Parathyroid adenoma (tissue), 2 donors: ENCODE measurements around the gene ABCB9.

Experiments used
- H2AFZ ChIP-seq: fragments of 300-600 bp; sonication (generic); one replicate; pipeline ENCODE4 v1.7.0; 2017; ENCODE audit warnings: antibody characterized with exemption, mild to moderate bottlenecking
- H3K27ac ChIP-seq: fragments of 300-600 bp; sonication (generic); one replicate; pipeline ENCODE4 v1.7.0; 2017
- H3K27me3 ChIP-seq: fragments of 300-600 bp; sonication (generic); one replicate; pipeline ENCODE4 v1.7.0; 2017; ENCODE audit warnings: low read length; ENCODE audit not compliant: control insufficient read depth, insufficient read depth
- H3K36me3 ChIP-seq: fragments of 300-600 bp; sonication (generic); one replicate; pipeline ENCODE4 v1.7.0; 2017; ENCODE audit warnings: low read length; ENCODE audit not compliant: control insufficient read depth, insufficient read depth
- H3K4me1 ChIP-seq: fragments of 300-600 bp; sonication (generic); one replicate; pipeline ENCODE4 v1.7.0; 2017; ENCODE audit warnings: control low read depth
- H3K4me2 ChIP-seq: fragments of 300-600 bp; sonication (generic); one replicate; pipeline ENCODE4 v1.7.0; 2017; ENCODE audit warnings: low read length
- H3K4me3 ChIP-seq: fragments of 300-600 bp; sonication (generic); one replicate; pipeline ENCODE4 v1.7.0; 2017; ENCODE audit warnings: low read depth, low read length
- H3K79me2 ChIP-seq: fragments of 300-600 bp; sonication (generic); one replicate; pipeline ENCODE4 v1.7.0; 2017; ENCODE audit warnings: control low read depth
- H3K9ac ChIP-seq: fragments of 300-600 bp; sonication (generic); one replicate; pipeline ENCODE4 v1.7.0; 2017; ENCODE audit warnings: mild to moderate bottlenecking
- H3K9me3 ChIP-seq: fragments of 300-600 bp; sonication (generic); one replicate; pipeline ENCODE4 v1.7.0; 2017; ENCODE audit warnings: low read length; ENCODE audit not compliant: control insufficient read depth
- TF ChIP-seq, protein P1 (sequence below): fragments of 300-600 bp; sonication (generic); IDR thresholded peaks from one replicate; pipeline ENCODE4 v1.7.0; 2017; ENCODE audit warnings: antibody characterized with exemption, mild to moderate bottlenecking
- donor health status: primary hyperparathyroidism.

The ABCB9 gene

DNA sequence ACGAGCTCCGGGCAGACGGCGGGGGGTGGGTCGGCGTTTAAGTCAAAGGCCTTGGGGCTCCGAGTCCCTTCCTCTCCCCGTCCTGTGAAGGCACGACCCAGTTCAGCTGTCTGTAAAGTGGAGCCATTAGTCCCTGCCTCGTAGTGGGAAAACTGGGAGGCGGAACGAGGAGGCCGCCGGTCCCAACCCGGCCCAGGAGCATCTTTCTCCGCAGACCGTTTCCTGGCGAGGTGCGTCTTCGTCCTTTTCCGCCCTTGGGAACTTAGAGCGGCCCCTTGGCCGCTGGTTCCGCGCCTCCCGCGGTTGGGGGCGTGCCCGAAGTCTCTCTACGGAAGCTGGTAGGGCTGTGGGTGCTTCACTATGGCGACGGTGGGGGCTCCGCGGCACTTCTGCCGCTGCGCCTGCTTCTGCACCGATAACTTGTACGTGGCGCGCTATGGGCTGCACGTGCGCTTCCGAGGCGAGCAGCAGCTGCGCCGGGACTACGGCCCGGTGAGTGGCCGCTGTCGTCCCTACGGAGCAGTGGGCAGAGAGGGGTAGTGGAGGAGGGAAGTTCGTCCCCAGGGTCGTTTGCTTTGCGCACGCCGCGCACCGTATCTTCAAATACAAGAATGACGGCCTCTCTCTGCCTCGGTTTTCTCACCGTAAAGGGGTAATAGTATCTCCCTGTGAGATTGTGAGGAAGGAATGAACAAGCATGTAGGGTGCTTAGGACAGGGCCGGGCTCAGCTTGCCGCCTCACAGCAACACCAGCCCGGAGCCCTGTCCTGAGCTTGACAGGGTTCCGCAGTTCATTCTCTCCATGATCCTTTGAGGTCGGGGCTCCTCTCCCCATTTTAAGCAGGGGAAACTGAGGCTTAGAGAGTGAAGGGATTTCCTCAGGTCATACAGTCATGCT is 8.9 kb upstream of the ABCB9 start, which contains the start of gene OGFOD2:
Gene OGFOD2 (plus strand): TSS at position 353 of the 898 bp plus-strand sequence. CDS start 8 bp downstream, at position 361.
- H3K9me3 ChIP-seq = no peaks in the 10 kb centered on the region
- H3K4me3 ChIP-seq = peak within 1 kb of the TSS; percentile 100
- peaks cover 13% of the 10 kb centered on the region for H3K4me1 ChIP-seq
- H3K27me3 ChIP-seq = no peaks in the 10 kb centered on the region
- H3K9ac ChIP-seq = peak within 1 kb of the TSS; percentile 77
- peak within 1 kb of the TSS; percentile 96 for H3K27ac ChIP-seq
- no peaks in the 10 kb centered on the region for H3K36me3 ChIP-seq
- H3K4me2 ChIP-seq = peak within 1 kb of the TSS; percentile 100
- peaks cover 12% of the 10 kb centered on the region for H3K79me2 ChIP-seq
- H2AFZ ChIP-seq = peak within 1 kb of the TSS; percentile 98
- TF ChIP-seq, protein P1, sequence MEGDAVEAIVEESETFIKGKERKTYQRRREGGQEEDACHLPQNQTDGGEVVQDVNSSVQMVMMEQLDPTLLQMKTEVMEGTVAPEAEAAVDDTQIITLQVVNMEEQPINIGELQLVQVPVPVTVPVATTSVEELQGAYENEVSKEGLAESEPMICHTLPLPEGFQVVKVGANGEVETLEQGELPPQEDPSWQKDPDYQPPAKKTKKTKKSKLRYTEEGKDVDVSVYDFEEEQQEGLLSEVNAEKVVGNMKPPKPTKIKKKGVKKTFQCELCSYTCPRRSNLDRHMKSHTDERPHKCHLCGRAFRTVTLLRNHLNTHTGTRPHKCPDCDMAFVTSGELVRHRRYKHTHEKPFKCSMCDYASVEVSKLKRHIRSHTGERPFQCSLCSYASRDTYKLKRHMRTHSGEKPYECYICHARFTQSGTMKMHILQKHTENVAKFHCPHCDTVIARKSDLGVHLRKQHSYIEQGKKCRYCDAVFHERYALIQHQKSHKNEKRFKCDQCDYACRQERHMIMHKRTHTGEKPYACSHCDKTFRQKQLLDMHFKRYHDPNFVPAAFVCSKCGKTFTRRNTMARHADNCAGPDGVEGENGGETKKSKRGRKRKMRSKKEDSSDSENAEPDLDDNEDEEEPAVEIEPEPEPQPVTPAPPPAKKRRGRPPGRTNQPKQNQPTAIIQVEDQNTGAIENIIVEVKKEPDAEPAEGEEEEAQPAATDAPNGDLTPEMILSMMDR = no peak

DNA sequence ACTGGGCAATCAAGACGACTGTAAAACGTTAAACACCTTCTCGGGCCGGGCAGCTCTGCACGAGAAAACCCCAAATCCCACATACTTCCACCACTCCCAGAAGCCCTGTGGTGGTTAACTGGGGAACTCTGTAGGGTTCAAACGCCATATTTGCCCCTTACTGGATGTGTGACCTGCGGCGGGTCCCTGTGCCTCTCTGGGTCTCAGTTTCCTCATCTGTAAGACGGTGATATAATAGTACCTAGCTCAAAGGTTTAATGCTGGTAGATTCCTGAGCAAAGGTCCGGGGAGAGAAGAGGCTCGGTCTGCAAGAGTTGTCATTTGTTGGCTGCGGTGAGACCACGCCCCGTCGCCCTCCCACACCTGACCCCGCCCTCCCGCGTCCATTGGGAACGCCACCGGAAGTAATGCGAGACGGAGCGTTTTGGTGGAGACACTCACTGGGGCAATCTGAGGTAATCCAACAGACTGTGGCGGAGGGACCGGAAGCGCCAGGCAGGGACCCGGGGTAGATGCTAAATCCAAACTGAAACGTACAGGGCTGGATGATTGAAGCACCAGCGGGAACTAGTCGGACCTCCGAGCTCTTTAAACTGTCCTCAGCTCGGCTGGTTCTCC is 8.1 kb upstream of the ABCB9 start:
- Histone ChIP-seq H3K36me3 (no peaks in the 10 kb centered on the region), H3K27ac (peak overlapping the region; percentile 96), H3K9ac (peak overlapping the region; percentile 77), H3K27me3 (no peaks in the 10 kb centered on the region), H3K4me2 (peak overlapping the region; percentile 100), H3K79me2 (peaks cover 7% of the 10 kb centered on the region), H3K4me1 (peaks cover 9% of the 10 kb centered on the region), H2AFZ (peak overlapping the region; percentile 98), H3K9me3 (no peaks in the 10 kb centered on the region), H3K4me3 (peak overlapping the region; percentile 100)
- TF ChIP-seq, protein P1 = no peak

DNA sequence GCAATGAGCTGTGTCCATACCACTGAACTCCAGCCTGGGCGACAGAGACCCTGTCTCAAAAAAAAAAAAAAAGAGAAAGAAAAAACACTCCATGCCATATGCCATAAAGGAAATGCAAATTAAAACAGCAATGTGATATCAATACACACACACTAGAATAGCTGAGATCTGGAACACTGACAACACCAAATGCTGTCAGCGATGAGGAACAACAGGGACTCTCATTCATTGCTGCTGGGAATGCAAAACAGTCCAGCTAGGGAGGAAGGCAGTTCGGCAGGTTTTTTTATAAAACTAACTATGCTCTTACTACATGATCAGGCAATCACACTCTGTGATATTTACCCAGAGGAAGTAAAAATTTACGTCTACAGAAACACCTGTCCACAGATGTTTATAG is 3.4 kb upstream of the ABCB9 start:
- Histone ChIP-seq H3K27me3 (no peaks in the 10 kb centered on the region), H3K4me3 (no peak overlapping the region), H3K9me3 (no peaks in the 10 kb centered on the region), H3K9ac (no peak overlapping the region), H3K36me3 (no peaks in the 10 kb centered on the region), H3K79me2 (no peaks in the 10 kb centered on the region), H3K4me1 (peaks cover 4% of the 10 kb centered on the region), H3K4me2 (no peak overlapping the region), H3K27ac (no peak overlapping the region), H2AFZ (no peak overlapping the region)
- TF ChIP-seq, protein P1 = no peak

DNA sequence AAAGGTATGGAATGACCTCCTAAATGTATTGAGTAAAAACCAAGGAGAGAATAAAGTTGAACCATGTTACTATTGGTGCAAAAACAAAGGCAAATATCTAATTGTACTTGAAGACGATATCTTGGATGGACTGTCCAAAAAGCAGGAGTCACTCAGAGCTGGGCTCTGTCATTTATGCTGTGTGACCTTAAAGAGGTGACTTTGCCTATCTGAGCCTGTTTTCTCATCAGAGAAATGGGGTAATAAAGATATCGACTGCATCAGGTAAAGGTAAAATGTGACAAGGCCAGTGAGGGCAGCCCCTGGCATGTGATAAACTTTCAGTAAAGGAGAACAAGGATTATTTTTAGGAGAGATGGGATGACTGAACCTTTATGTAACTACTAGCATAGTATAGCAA is 1.8 kb upstream of the ABCB9 start:
- Histone ChIP-seq H3K27ac (no peak overlapping the region), H3K27me3 (no peaks in the 10 kb centered on the region), H3K9me3 (no peaks in the 10 kb centered on the region), H3K4me1 (peaks cover 16% of the 10 kb centered on the region), H3K4me3 (no peak overlapping the region), H3K4me2 (no peak overlapping the region), H3K79me2 (peaks cover 8% of the 10 kb centered on the region), H3K9ac (no peak overlapping the region), H2AFZ (no peak overlapping the region), H3K36me3 (no peaks in the 10 kb centered on the region)
- TF ChIP-seq, protein P1 = no peak
